ENCODE results near the gene MYT1.

GRCh38 chr20:64224351-64225170 is 60.3 kb downstream of the MYT1 start:
- no peak for TF ChIP-seq EP300 (IDR thresholded peaks at IDR 0.05; ENCODE audit: low read depth)
- no peak for TF ChIP-seq CTCF (IDR thresholded peaks at IDR 0.05)
